ENCODE data around the gene EDARADD.
"Not testable (repeated sequence)": the region's sequence is repeated elsewhere in the genome, so short reads cannot be mapped to it uniquely, and the experiment has no call there.

Gene EDARADD

DNA sequence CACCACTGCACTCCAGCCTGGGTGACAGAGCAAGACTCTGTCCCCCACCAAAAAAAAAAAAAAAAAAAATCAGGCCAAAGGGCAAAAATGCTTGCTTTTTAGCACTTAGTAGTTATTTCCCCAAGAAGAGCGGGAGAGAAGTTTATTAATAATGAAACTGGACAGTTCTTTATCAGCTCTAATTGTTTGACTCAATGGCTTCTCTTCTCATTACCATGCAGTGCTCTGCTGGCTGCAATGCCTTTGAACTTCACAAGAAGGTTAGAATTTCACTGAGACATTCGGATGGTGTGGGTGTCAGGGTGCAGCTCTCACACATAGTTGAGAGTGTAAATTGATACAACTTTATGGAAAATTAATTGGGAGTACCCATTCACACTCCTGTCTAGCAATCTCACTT is 63.7 kb downstream of the EDARADD start:
- H3K4me3 ChIP-seq (ENCODE audit: low read length) = no peak overlapping the region
- no peak overlapping the region for H3K27ac ChIP-seq (ENCODE audit: low read depth, low read length)
- no peaks in the 10 kb centered on the region for H3K27me3 ChIP-seq (ENCODE audit: control insufficient read depth, insufficient read depth, low read length)
- no peaks in the 10 kb centered on the region for H3K4me1 ChIP-seq (ENCODE audit: control insufficient read depth, insufficient read depth, low read length)
- no peak overlapping the region for H3K9ac ChIP-seq (ENCODE audit: low read length)
- H3K36me3 ChIP-seq (ENCODE audit: control insufficient read depth, insufficient read depth, low read length) = no peaks in the 10 kb centered on the region

DNA sequence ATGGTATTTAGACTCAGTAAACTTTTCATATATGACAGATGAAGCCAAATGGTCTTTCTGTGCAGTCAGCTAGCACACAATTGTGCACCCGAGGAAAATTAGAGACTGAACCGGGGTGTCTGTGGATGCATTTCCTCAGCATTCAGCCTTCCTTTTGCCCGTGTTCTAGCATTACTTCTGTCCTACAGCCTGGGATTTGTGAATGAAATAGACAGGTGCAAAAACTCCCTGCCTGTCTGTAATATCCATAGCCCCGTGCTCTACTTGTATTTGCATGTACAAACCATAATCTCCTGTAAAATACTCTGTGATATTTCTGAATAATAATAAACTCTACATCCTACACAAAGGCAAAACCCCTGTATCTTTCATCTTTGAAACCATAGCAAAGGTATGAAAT is 64.9 kb downstream of the EDARADD start:
- H3K36me3 ChIP-seq (ENCODE audit: control insufficient read depth, insufficient read depth, low read length) = no peaks in the 10 kb centered on the region
- H3K4me1 ChIP-seq (ENCODE audit: control insufficient read depth, insufficient read depth, low read length) = no peaks in the 10 kb centered on the region
- H3K27me3 ChIP-seq (ENCODE audit: control insufficient read depth, insufficient read depth, low read length) = no peaks in the 10 kb centered on the region
- H3K4me3 ChIP-seq (ENCODE audit: low read length) = no peak overlapping the region
- H3K9ac ChIP-seq (ENCODE audit: low read length) = no peak overlapping the region
- H3K27ac ChIP-seq (ENCODE audit: low read depth, low read length) = no peak overlapping the region

DNA sequence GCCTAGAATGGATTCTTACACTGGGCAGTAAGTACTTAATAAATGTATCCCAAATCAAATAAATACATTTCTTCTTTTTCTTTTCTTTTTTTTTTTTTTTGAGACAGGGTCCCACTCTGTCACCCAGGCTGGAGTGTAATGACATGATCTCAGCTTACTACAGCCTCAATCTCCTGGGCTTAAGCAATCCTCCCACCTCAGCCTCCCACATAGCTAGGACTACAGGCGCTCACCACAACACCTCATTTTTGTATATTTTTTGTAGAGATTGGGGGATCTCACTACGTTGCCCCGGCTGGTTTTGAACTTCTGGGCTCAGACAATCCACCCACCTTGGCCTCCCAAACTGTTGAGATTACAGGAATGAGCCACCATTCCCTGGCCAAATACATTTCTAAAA is 66.0 kb downstream of the EDARADD start:
- H3K9ac ChIP-seq (ENCODE audit: low read length) = no peak overlapping the region
- H3K4me1 ChIP-seq (ENCODE audit: control insufficient read depth, insufficient read depth, low read length) = no peaks in the 10 kb centered on the region
- no peak overlapping the region for H3K27ac ChIP-seq (ENCODE audit: low read depth, low read length)
- H3K4me3 ChIP-seq (ENCODE audit: low read length) = no peak overlapping the region
- H3K27me3 ChIP-seq (ENCODE audit: control insufficient read depth, insufficient read depth, low read length) = no peaks in the 10 kb centered on the region
- H3K36me3 ChIP-seq (ENCODE audit: control insufficient read depth, insufficient read depth, low read length) = no peaks in the 10 kb centered on the region

DNA sequence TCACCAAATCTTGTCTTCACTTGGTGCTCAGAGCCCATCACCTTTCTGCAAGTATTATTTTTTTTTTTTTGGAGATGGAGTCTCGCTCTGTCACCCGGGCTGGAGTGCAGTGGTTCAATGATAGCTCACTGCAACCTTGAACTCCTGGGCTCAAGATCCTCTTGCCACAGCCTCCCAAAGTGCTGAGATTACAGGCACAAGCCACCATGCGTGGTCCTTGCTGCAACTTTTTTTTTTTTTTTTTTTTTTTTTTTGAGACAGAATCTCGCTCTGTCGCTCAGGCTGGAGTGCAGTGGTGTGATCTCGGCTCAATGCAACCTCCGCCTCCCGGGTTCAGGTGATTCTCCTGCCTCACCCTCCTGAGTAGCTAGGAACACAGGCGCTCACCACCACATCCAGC is 70.1 kb downstream of the EDARADD start:
- not testable (repeated sequence) for H3K27me3 ChIP-seq (ENCODE audit: control insufficient read depth, insufficient read depth, low read length); H3K4me3 ChIP-seq (ENCODE audit: low read length); H3K27ac ChIP-seq (ENCODE audit: low read depth, low read length); H3K36me3 ChIP-seq (ENCODE audit: control insufficient read depth, insufficient read depth, low read length); H3K9ac ChIP-seq (ENCODE audit: low read length); H3K4me1 ChIP-seq (ENCODE audit: control insufficient read depth, insufficient read depth, low read length)

DNA sequence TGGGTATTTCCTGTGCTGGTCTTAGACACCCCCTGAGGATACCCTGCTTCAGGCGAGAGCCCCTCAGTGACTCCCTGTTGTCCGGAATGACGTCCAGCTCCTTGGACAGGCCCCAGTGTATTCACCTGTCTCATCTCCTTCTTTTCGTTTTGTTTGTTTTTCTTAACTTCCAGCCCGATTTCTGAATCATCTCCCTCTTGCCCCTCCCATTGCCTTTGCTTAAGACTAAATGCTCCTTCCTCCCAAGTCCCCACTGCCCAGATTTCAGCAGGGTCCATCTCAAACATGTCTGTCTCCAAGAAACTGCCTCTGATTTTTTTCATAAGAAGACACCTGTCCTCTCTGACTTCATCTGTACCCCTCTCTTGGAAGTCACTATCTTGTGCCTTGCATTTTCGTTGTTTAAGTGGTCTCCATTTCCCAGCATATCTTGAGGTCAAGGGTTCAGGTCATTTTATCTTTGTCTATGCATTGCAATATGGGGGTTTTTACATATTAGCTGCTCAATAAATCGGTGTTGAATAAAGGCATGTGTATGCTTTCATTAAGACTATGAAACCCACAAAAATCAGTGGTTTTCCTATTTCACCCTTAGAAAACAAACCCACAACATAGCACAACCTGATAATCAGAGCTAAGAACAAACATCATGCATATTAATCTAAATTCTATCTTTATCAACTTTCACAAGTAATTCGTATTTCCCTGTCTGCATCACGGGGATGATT is 71.3 kb downstream of the EDARADD start:
- Histone ChIP-seq H3K27ac (ENCODE audit: low read depth, low read length) (no peak overlapping the region), H3K9ac (ENCODE audit: low read length) (no peak overlapping the region), H3K27me3 (ENCODE audit: control insufficient read depth, insufficient read depth, low read length) (no peaks in the 10 kb centered on the region), H3K4me1 (ENCODE audit: control insufficient read depth, insufficient read depth, low read length) (no peaks in the 10 kb centered on the region), H3K4me3 (ENCODE audit: low read length) (no peak overlapping the region), H3K36me3 (ENCODE audit: control insufficient read depth, insufficient read depth, low read length) (no peaks in the 10 kb centered on the region)

DNA sequence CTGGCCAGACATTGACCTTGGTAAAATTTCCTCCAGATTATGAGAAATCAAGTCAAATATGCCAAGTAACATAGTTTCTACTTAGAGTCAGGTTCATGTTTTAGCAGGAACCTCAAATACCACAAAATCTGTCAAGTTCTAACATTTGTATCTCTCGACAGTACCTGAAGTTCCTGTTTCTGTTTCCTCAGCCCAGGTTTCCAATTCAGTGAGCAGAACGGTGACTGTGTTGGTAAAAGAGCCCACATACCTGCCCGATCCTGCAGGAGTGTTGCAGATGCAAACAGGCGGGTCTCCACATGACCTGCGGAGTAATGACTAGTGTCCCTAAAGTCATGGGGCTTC is 71.8 kb downstream of the EDARADD start:
- H3K27ac ChIP-seq (ENCODE audit: low read depth, low read length) = no peak overlapping the region
- no peaks in the 10 kb centered on the region for H3K36me3 ChIP-seq (ENCODE audit: control insufficient read depth, insufficient read depth, low read length)
- H3K4me3 ChIP-seq (ENCODE audit: low read length) = no peak overlapping the region
- no peaks in the 10 kb centered on the region for H3K4me1 ChIP-seq (ENCODE audit: control insufficient read depth, insufficient read depth, low read length)
- H3K9ac ChIP-seq (ENCODE audit: low read length) = no peak overlapping the region
- H3K27me3 ChIP-seq (ENCODE audit: control insufficient read depth, insufficient read depth, low read length) = no peaks in the 10 kb centered on the region

DNA sequence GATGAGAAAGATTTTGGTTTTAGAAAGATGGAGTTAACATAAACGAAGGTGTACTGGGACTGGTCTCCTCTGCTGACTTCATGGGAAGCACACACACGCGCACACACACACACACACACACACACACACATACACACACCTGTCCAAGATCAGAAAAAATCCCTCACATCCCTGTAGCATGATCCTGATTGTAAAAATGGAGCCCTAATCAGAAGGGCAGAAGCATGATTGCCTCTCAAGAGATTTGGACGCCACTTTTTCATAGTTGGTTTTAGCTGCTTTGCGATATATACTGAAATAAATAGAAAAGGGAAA is 73.2 kb downstream of the EDARADD start:
- no peaks in the 10 kb centered on the region for H3K27me3 ChIP-seq (ENCODE audit: control insufficient read depth, insufficient read depth, low read length)
- no peak overlapping the region for H3K9ac ChIP-seq (ENCODE audit: low read length)
- H3K4me3 ChIP-seq (ENCODE audit: low read length) = no peak overlapping the region
- no peaks in the 10 kb centered on the region for H3K36me3 ChIP-seq (ENCODE audit: control insufficient read depth, insufficient read depth, low read length)
- H3K4me1 ChIP-seq (ENCODE audit: control insufficient read depth, insufficient read depth, low read length) = no peaks in the 10 kb centered on the region
- H3K27ac ChIP-seq (ENCODE audit: low read depth, low read length) = no peak overlapping the region

DNA sequence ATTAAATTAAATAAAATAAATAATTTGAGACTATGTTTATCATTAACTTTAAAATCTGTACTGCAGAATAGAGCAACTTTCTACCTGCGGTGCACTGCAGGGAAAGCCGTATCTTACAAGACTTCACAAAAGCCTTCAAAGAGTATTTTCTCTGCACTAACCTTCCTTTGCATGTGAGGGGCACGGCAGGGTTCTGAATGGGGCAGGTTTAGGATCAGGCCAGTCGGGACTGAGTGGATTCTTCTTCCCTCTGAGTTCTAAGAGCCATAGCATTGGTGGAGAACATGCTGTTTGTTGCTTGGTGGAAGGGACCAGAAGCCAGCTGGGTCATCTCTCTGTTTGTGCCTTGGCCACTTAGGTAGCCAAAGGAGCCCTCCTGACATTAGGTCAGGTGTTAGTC is 74.5 kb downstream of the EDARADD start:
- H3K27me3 ChIP-seq (ENCODE audit: control insufficient read depth, insufficient read depth, low read length) = no peaks in the 10 kb centered on the region
- H3K36me3 ChIP-seq (ENCODE audit: control insufficient read depth, insufficient read depth, low read length) = no peaks in the 10 kb centered on the region
- H3K4me3 ChIP-seq (ENCODE audit: low read length) = no peak overlapping the region
- H3K4me1 ChIP-seq (ENCODE audit: control insufficient read depth, insufficient read depth, low read length) = no peaks in the 10 kb centered on the region
- no peak overlapping the region for H3K27ac ChIP-seq (ENCODE audit: low read depth, low read length)
- no peak overlapping the region for H3K9ac ChIP-seq (ENCODE audit: low read length)

DNA sequence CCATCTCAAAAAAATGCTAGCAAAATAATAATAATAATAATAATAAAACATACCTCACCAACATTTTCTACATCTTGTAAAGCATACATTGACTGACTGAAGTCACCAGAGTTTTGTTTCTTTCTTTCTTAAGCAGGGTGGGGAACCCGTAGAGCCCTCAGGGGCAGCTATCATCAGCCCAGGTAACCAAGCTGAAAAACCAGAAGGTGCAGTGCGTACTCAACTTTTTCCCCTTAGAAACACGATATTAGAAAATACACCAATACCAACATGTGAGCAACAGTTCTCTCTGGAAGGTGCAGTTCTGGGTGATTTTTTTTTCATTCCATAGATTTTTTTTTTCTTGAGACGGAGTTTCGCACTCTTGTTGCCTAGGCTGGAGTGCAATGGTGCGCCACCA is 75.4 kb downstream of the EDARADD start:
- no peak overlapping the region for H3K4me3 ChIP-seq (ENCODE audit: low read length)
- H3K27ac ChIP-seq (ENCODE audit: low read depth, low read length) = no peak overlapping the region
- H3K9ac ChIP-seq (ENCODE audit: low read length) = no peak overlapping the region
- H3K36me3 ChIP-seq (ENCODE audit: control insufficient read depth, insufficient read depth, low read length) = no peaks in the 10 kb centered on the region
- no peaks in the 10 kb centered on the region for H3K27me3 ChIP-seq (ENCODE audit: control insufficient read depth, insufficient read depth, low read length)
- H3K4me1 ChIP-seq (ENCODE audit: control insufficient read depth, insufficient read depth, low read length) = no peaks in the 10 kb centered on the region

DNA sequence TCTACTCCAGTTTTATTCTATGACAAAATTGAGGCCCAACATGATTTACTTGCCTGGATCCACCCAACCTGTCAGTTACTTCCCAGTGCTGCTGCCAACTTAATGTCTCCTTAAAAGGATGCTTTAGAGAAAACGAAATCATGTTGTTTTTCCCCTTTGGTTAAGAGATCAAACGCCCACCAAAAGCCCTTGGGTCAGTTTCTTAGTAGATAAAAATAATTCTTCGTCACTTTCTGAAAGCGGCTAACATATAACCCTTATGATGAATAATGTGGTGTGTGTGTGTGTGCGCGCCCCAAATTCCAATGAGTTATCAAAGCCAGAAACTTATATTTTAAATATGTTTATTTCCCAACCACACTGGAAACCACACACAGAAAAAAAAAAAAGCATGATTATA is 77.0 kb downstream of the EDARADD start:
- Histone ChIP-seq H3K9ac (ENCODE audit: low read length) (no peak overlapping the region), H3K4me1 (ENCODE audit: control insufficient read depth, insufficient read depth, low read length) (no peaks in the 10 kb centered on the region), H3K27ac (ENCODE audit: low read depth, low read length) (no peak overlapping the region), H3K36me3 (ENCODE audit: control insufficient read depth, insufficient read depth, low read length) (no peaks in the 10 kb centered on the region), H3K4me3 (ENCODE audit: low read length) (no peak overlapping the region), H3K27me3 (ENCODE audit: control insufficient read depth, insufficient read depth, low read length) (no peaks in the 10 kb centered on the region)

DNA sequence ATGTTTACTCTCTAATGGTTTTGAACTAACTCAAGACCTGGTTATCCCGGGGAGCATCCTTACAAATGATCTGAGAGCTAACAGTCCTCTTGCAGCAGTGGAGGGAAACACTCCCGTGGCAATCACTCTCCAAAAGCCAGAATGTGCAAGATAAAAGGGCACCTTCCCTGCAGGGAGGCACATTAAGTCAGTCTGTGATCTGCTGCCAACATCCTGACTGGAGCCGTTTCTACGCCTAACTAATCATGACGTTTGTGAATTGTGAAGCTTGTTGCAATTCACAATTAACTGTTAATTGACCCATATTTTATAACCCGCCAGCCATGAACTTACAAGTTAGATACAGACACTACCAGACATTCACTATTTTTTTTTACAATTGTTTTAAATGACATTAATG is 77.6 kb downstream of the EDARADD start:
- no peaks in the 10 kb centered on the region for H3K27me3 ChIP-seq (ENCODE audit: control insufficient read depth, insufficient read depth, low read length)
- H3K9ac ChIP-seq (ENCODE audit: low read length) = no peak overlapping the region
- H3K4me3 ChIP-seq (ENCODE audit: low read length) = no peak overlapping the region
- no peaks in the 10 kb centered on the region for H3K36me3 ChIP-seq (ENCODE audit: control insufficient read depth, insufficient read depth, low read length)
- H3K4me1 ChIP-seq (ENCODE audit: control insufficient read depth, insufficient read depth, low read length) = no peaks in the 10 kb centered on the region
- H3K27ac ChIP-seq (ENCODE audit: low read depth, low read length) = no peak overlapping the region

DNA sequence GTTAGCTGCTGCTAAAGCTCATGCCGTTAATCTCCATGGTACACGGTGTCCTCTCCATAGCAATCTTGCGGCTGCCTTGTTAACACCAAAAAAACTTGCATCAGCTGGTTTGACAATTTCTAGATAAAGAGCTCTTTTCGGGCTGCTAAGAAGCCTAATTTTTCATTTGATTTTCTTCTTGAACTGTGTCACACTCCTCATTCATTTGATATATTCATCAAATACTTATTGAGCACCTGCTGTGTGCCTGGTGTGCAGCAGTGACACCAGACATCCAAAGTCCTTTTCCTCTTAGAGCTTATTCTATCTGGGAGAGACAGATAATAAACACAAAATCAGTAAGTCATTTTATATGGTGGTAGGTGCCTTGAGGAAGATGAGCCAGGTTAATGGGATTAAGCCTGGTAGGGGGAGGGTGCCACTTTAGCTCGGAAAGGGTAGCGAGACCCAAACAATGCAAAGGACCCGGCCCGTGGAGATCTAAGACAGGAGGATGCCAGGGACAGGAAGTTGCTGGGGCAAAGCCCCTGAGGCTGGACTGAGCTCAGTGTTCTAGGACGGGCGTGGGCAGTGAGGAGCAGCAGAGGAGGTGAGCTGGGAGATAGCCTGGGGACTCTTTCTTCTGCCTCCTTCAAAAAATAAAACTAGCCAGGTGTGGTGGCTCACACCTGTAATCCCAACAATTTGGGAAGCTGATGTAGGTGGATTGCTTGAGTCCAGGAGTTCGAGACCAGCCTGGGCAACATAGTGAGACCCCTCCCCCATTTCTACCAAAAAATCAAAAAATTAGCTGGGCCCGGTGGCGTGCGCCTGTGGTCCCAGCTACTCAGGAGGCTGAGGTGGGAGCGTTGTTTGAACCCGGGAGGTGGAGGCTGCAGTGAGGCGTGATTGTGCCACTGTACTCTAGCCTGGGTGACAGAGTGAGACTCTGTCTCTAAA is 79.0 kb downstream of the EDARADD start:
- Histone ChIP-seq H3K9ac (ENCODE audit: low read length) (no peak overlapping the region), H3K27me3 (ENCODE audit: control insufficient read depth, insufficient read depth, low read length) (no peaks in the 10 kb centered on the region), H3K4me1 (ENCODE audit: control insufficient read depth, insufficient read depth, low read length) (no peaks in the 10 kb centered on the region), H3K36me3 (ENCODE audit: control insufficient read depth, insufficient read depth, low read length) (no peaks in the 10 kb centered on the region), H3K27ac (ENCODE audit: low read depth, low read length) (no peak overlapping the region), H3K4me3 (ENCODE audit: low read length) (no peak overlapping the region)

DNA sequence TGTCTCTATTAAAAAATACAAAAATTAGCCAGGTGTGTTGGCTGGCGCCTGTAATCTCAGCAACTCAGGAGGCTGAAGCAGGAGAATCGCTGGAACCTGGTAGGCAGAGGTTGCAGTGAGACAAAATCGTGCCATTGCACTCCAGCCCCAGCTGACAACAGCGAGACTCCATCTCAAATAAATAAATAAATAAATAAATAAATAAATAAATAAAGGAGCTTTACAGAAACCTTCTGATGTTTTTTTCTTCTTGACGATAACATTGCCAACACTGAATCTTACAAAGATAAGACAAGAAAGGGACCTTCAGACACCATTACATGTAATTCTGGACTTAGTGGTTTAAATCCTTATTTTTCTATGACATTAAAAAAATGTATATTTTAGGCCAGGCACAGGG is 81.9 kb downstream of the EDARADD start:
- H3K4me1 ChIP-seq (ENCODE audit: control insufficient read depth, insufficient read depth, low read length) = no peaks in the 10 kb centered on the region
- no peaks in the 10 kb centered on the region for H3K27me3 ChIP-seq (ENCODE audit: control insufficient read depth, insufficient read depth, low read length)
- no peaks in the 10 kb centered on the region for H3K36me3 ChIP-seq (ENCODE audit: control insufficient read depth, insufficient read depth, low read length)
- H3K27ac ChIP-seq (ENCODE audit: low read depth, low read length) = no peak overlapping the region
- H3K9ac ChIP-seq (ENCODE audit: low read length) = no peak overlapping the region
- H3K4me3 ChIP-seq (ENCODE audit: low read length) = no peak overlapping the region
